GM18498 (cell line): Measurements from ENCODE around the gene UROD.
A peak's percentile ranks its signal among the peaks of the same experiment; 100 is the strongest.

Experiments used
- ATAC-seq: cut with Tn5 transposase; IDR thresholded peaks from one replicate; pipeline ENCODE4 v1.9.1; 2021; ENCODE audit warnings: mild to moderate bottlenecking, moderate library complexity; ENCODE audit not compliant: unreplicated experiment

The UROD gene

DNA sequence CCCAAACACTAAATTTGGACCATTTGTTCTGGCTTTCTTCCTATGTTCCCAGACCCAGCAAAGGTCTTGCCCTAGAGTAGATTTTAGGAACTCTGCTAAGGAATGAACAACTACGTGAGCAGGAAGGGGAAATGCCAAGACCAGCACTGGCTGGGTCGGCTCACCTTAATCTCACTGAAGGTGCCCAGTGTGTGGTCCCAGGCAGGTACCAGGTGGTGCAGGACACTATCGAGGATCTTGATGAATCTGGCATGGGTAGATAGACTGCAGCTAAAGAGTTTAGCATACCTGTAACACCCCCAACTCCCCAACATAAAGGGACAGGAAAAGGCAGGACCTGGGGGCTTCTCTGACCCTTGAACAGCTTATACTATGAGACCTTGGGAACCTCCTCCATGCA is 4.0 kb upstream of the UROD start:
- no peak for ATAC-seq

- ATAC-seq = no peak
Measured at GRCh38 chr1:45008516-45008915, 3.5 kb upstream of the UROD start.

GRCh38 chr1:45009296-45009865 is 2.7 kb upstream of the UROD start:
- ATAC-seq = no peak

GRCh38 chr1:45009956-45010854 is 1.8 kb upstream of the UROD start:
- ATAC-seq = no peak

- ATAC-seq = peak; percentile 71
Measured at GRCh38 chr1:45010855-45011811, 921 bp upstream of the UROD start, which contains the start of gene HECTD3. Gene HECTD3, minus strand, starts transcription at chr1:45011324. Its CDS starts 67 bp downstream, at chr1:45011257.

DNA sequence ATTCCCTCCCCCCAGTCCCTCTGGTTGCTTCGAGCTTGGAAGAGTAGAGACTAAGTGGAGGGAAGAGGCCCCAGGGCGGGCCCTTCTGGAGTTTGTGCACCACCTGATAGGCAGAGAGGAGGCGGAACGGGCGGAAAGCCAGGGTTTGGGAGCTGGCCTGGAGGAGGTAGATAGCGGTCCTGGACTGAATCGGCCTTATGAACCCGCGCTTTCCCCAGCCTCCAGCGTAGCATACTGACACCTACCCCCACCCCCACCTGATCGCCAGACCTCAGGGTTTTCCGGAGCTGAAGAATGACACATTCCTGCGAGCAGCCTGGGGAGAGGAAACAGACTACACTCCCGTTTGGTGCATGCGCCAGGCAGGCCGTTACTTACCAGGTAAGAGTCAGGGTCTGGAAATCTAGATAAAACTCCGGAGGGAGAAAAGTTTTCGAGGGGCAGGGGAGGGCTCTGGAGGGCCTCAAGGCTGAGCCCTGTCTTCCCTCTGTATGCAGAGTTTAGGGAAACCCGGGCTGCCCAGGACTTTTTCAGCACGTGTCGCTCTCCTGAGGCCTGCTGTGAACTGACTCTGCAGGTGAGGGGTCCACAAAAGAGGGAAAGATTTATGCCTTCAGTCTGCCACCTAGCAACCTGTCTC is 705 bp downstream of the UROD start:
- no peak for ATAC-seq

DNA sequence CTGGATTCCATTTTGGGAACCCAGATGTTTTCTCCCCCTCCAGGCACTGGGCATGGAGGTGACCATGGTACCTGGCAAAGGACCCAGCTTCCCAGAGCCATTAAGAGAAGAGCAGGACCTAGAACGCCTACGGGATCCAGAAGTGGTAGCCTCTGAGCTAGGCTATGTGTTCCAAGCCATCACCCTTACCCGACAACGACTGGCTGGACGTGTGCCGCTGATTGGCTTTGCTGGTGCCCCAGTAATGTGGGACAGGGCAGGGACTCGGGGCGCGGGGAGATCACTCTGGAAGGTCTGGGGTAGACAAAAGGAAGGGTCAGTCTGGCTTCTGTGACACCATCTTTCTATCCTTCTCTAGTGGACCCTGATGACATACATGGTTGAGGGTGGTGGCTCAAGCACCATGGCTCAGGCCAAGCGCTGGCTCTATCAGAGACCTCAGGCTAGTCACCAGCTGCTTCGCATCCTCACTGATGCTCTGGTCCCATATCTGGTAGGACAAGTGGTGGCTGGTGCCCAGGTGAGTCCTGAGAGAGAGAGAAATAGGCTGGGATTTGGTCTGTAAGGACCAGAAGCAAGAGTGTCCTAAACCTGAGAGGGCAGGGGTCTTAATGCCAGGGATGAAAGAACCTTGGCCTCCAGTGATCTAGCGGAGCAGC is 1.6 kb downstream of the UROD start:
- ATAC-seq = no peak

DNA sequence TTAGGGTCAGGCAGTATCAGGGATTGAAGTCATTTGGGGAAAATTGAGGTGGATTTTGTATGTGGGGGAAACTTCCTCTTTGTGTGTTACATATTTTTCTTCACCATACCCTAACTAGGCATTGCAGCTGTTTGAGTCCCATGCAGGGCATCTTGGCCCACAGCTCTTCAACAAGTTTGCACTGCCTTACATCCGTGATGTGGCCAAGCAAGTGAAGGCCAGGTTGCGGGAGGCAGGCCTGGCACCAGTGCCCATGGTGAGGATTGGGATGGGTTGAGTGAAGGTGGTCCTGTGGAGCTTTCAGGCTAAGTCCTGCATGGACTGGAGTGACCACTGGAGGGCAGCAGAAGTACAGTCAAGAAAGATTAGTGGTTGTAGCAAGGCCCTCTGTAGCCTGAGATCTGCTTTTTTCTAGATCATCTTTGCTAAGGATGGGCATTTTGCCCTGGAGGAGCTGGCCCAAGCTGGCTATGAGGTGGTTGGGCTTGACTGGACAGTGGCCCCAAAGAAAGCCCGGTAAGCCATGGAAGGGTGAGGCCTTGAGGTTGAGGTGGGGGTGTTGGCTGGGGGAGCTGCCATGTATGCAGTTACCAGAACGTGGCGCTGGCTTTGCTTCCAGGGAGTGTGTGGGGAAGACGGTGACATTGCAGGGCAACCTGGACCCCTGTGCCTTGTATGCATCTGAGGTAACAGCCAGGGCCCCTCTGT is 2.4 kb downstream of the UROD start:
- ATAC-seq = no peak

DNA sequence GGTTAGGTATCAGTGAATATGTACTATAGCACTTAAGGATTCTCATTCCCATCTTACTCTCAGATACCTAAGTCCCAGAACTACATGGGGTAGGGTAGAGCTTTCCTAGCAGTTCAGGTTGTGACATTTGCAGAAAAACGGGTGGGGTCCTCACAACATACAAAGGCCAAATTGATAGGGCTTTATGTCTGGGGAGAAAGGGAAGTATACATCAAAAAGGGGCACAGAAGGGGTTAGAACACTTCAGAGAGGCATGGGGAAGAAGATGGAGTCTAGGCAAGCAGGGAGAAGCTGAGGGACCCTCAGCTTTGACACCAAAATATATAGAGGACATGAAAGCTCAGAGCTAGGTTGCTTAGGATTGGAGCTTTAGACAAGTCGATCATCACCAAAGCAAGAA is 3.6 kb downstream of the UROD start:
- no peak for ATAC-seq

- no peak for ATAC-seq
Measured at GRCh38 chr1:45016090-45016697, 4.1 kb downstream of the UROD start.

GRCh38 chr1:45016767-45017166 is 4.7 kb downstream of the UROD start:
- no peak for ATAC-seq

GRCh38 chr1:45018599-45019230 is 6.7 kb downstream of the UROD start:
- peak; percentile 63 for ATAC-seq

DNA sequence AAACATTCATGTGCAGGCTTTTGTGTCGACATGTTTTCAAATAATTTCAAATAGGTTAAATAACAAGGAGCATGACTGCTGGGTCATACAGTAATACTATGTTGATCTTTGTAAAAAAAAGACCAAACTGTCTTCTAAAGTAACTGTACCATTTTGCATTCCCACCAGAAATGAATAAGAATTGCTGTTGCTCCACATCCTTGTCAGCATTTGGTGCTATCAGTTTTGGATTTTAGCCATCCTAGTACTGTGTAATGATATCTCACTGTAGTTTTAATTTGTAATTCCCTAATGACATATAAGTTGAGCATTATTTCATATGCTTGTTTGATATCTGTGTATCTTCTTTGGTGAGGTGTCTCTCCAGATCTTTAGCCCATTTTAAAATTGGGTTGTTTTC is 11.6 kb downstream of the UROD start:
- no peak for ATAC-seq

- no peak for ATAC-seq
Measured at GRCh38 chr1:45026446-45026845, 14.4 kb downstream of the UROD start.

- ATAC-seq = no peak
Measured at GRCh38 chr1:45032837-45033236, 20.8 kb downstream of the UROD start.

GRCh38 chr1:45033356-45033755 is 21.3 kb downstream of the UROD start:
- no peak for ATAC-seq

DNA sequence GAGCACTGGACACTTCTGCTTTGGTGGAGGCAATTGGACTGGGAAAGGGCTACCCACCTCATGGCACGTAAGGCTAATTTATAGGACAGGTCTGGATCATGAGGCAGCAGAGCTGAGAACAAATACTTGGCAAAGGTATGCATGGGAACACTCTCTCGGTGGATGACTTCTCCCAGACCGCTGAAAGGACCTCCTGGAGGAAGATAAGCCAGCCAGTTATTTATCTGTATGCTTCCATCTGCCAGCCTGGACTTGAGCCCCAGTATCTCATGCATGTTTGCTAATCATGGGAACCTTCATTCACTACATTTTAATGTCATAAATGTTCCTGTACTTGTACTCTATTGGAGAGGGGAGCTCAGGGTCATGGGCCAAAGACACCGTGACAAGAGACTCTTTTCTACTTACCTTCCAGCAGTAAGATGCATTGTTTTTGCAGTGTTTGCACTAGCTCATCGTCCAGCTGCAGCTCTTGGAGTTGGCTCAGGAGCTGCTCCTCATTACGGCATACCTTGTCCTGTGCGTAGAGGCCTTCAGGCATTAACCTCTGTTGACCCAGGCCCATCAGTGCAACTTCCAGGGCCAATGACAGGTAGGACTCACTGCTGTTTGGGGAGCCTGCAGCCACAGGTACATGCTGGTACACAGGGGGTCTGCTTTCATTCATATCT is 23.7 kb downstream of the UROD start:
- ATAC-seq = no peak

GRCh38 chr1:45037456-45037855 is 25.4 kb downstream of the UROD start:
- no peak for ATAC-seq
